Measurements from ENCODE around the gene KIF5A. TPM values are rescaled to one million over a fixed set of nuclear protein-coding genes. Genes with fewer than 3 reads are reported as not detected.

The KIF5A gene
- total and polyA plus RNA-seq, 2 of the 13 experiments (the other 11 are each of a cell fraction or from before 2014, with no cell fraction given), result 1.6 to 11.9 TPM

- Histone ChIP-seq H4K20me1 (ENCODE audit: insufficient read depth, low read length) (no peaks in the 10 kb centered on the region), H3K9ac (ENCODE audit: insufficient read depth, low read depth, low read length) (no peak overlapping the region), H3K4me3 (replicated peaks in 1 of 3; ENCODE audit: insufficient read depth in 1 of 3, low read depth in 2 of 3, low read length in 3 of 3) (no peak overlapping the region), H3K27ac (ENCODE audit: extremely low read length, insufficient read depth, low read length) (no peak overlapping the region), H3K4me2 (ENCODE audit: low read depth, low read length) (no peak overlapping the region), H3K4me1 (ENCODE audit: insufficient read depth, low read length) (peaks cover 32% of the 10 kb centered on the region), H3K9me3 (ENCODE audit: low read length) (no peaks in the 10 kb centered on the region), H3K36me3 (replicated peaks in 1 of 2; ENCODE audit: control insufficient read depth in 1 of 2, insufficient read depth in 2 of 2, low read length in 2 of 2) (no peaks in the 10 kb centered on the region; a peak in 1 of 5 replicates), H3K79me2 (ENCODE audit: insufficient read depth, low read length) (no peaks in the 10 kb centered on the region), H3K27me3 (ENCODE audit: control insufficient read depth in 1 of 2, insufficient read depth in 2 of 2, low read length in 2 of 2) (no peaks in the 10 kb centered on the region), H2AFZ (ENCODE audit: low read length) (no peak overlapping the region)
- BruUV-seq (replicated peaks), result no TSS peak
- DNase-seq (ENCODE audit: low spot score) (no peak), ATAC-seq (no peak), FAIRE-seq (no peak)
- ChIA-PET POLR2A (no interaction called here), CTCF (ENCODE audit: low intra/inter-chr PET ratio, low total read pairs) (no interaction called here)
- in situ Hi-C loops (cut with HindIII; ENCODE audit: extremely low pct_ligation_motif_present, low pct_unique_long_range_greater_than_20kb), result no loop called here
- no peak for TF ChIP-seq SP2 (CRISPR knock-in tag; IDR thresholded peaks at IDR 0.05)
- TF ChIP-seq ZNF530 (CRISPR knock-in tag; IDR thresholded peaks at IDR 0.05; ENCODE audit: low read depth), result no peak
- no peak for TF ChIP-seq ZNF33A (CRISPR knock-in tag; IDR thresholded peaks at IDR 0.05; ENCODE audit: borderline replicate concordance)
- no peak for TF ChIP-seq DR1 (CRISPR knock-in tag; IDR thresholded peaks at IDR 0.05)
- no peak for TF ChIP-seq ZNF674 (CRISPR knock-in tag; IDR thresholded peaks at IDR 0.05; ENCODE audit: low read depth)
- TF ChIP-seq U2AF2 (IDR thresholded peaks at IDR 0.05; ENCODE audit: low read depth, low read length), result no peak
- TF ChIP-seq ZNF3 (CRISPR knock-in tag; IDR thresholded peaks at IDR 0.05), result no peak
- no peak for TF ChIP-seq ZNF567 (CRISPR knock-in tag; IDR thresholded peaks at IDR 0.05; ENCODE audit: borderline replicate concordance)
- TF ChIP-seq ZNF282 (IDR thresholded peaks at IDR 0.05; ENCODE audit: partially characterized antibody), result no peak
- TF ChIP-seq BRD4 (CRISPR knock-in tag; IDR thresholded peaks at IDR 0.05), result no peak
- no peak for TF ChIP-seq ZNF768 (CRISPR knock-in tag; IDR thresholded peaks at IDR 0.05)
- TF ChIP-seq ZNF230 (CRISPR knock-in tag; IDR thresholded peaks at IDR 0.05), result no peak
- TF ChIP-seq E2F1 (CRISPR knock-in tag; IDR thresholded peaks at IDR 0.05), result no peak
- TF ChIP-seq KAT8 (CRISPR knock-in tag; IDR thresholded peaks at IDR 0.05), result no peak
- TF ChIP-seq ZFP36L2 (CRISPR knock-in tag; IDR thresholded peaks at IDR 0.05), result no peak
- no peak for TF ChIP-seq ZNF460 (CRISPR knock-in tag; IDR thresholded peaks at IDR 0.05; ENCODE audit: borderline replicate concordance)
- no peak for TF ChIP-seq ZNF776 (CRISPR knock-in tag; IDR thresholded peaks at IDR 0.05)
- no peak for TF ChIP-seq SOX5 (CRISPR knock-in tag; IDR thresholded peaks at IDR 0.05; ENCODE audit: borderline replicate concordance)
- WGBS (ENCODE audit: low lambda C conversion rate), result 81% methylated on average over 12 of the region's 12 CpGs
- intact Hi-C loops (cut with micrococcal nuclease; ENCODE audit: unreplicated experiment), result no loop called here
Measured at GRCh38 chr12:57571926-57572762, 22.3 kb downstream of the KIF5A start.
